Endodermal cell (in vitro differentiated cells): ENCODE measurements around the gene SLX4IP. TPM values are rescaled to one million over a fixed set of nuclear protein-coding genes. Genes with fewer than 3 reads are reported as not detected.

Source experiments
- DNase-seq: peaks from one replicate; pipeline ENCODE4 v3.0.0-alpha.2; 2017
- H3K27ac ChIP-seq: 2 replicates; pipeline ENCODE4 v1.5.1; 2013; ENCODE audit warnings: mild to moderate bottlenecking, low read depth, low read length, moderate library complexity
- H3K27me3 ChIP-seq: 2 replicates; pipeline ENCODE4 v1.6.1; 2013; ENCODE audit warnings: mild to moderate bottlenecking, low read length, moderate library complexity; ENCODE audit not compliant: insufficient read depth, control insufficient read depth, poor library complexity, severe bottlenecking
- H3K36me3 ChIP-seq: 2 replicates; pipeline ENCODE4 v1.7.0; 2013; ENCODE audit warnings: mild to moderate bottlenecking, low read length, moderate library complexity; ENCODE audit not compliant: control insufficient read depth, insufficient read depth
- H3K4me1 ChIP-seq: one replicate; pipeline ENCODE4 v1.7.0; 2013; ENCODE audit warnings: low read length; ENCODE audit not compliant: control insufficient read depth, insufficient read depth
- H3K4me3 ChIP-seq: 2 replicates; pipeline ENCODE4 v1.5.1; 2013; ENCODE audit warnings: mild to moderate bottlenecking, low read length, moderate library complexity
- H3K9ac ChIP-seq: 2 replicates; pipeline ENCODE4 v1.6.1; 2013; ENCODE audit warnings: mild to moderate bottlenecking, low read length, moderate library complexity; ENCODE audit not compliant: poor library complexity, severe bottlenecking; ENCODE audit errors: extremely low read depth
- H3K9me3 ChIP-seq: 2 replicates; pipeline ENCODE4 v1.6.1; 2013; ENCODE audit warnings: mild to moderate bottlenecking, low read length, moderate library complexity; ENCODE audit not compliant: control insufficient read depth
- H3K27ac Mint-ChIP-seq: 2 replicates; pipeline ENCODE4 v1.8.0; 2020; ENCODE audit warnings: mixed read lengths
- H3K27me3 Mint-ChIP-seq: 2 replicates; pipeline ENCODE4 v1.8.0; 2021; ENCODE audit warnings: mild to moderate bottlenecking, mixed read lengths; ENCODE audit not compliant: insufficient read depth
- H3K36me3 Mint-ChIP-seq: 2 replicates; pipeline ENCODE4 v1.8.0; 2020; ENCODE audit warnings: low read depth, mixed read lengths
- H3K4me1 Mint-ChIP-seq: 2 replicates; pipeline ENCODE4 v1.8.0; 2020; ENCODE audit warnings: mixed read lengths
- H3K4me3 Mint-ChIP-seq: 2 replicates; pipeline ENCODE4 v1.8.0; 2020; ENCODE audit warnings: mild to moderate bottlenecking, moderate library complexity, mixed read lengths
- H3K9me3 Mint-ChIP-seq: 2 replicates; pipeline ENCODE4 v1.8.0; 2020; ENCODE audit warnings: mild to moderate bottlenecking, mixed read lengths
- CTCF ChIP-seq: fragments of 200-600 bp; sonication (generic); conservative IDR thresholded peaks from 2 replicates; pipeline ENCODE4 v1.5.0; 2021; ENCODE audit warnings: antibody characterized with exemption, mild to moderate bottlenecking
- WGBS, 2 experiments: methylation state at CpG; one replicate each; pipeline versions ENCODE4 v1.1.5 to v1.1.7; 2013; ENCODE audit warnings: missing lambda C conversion rate in 2 of 2, mixed read lengths in 1 of 2; ENCODE audit not compliant: insufficient coverage in 1 of 2, insufficient read length in 1 of 2; 5-methylcytosine and 5-hydroxymethylcytosine counted together
- total RNA-seq, 2 donors: library from RNA; stranded (reverse); fragmentation: NEBNext Ultra II Directional in 1 of 2; extraction: Animal tissue kit (Norgen Biotek cat#: 25700) in 1 of 2; gene quantifications; 2 replicates in 1 of 2; 3 replicates in 1 of 2; pipeline ENCODE4 v1.2.1, GENCODE V29; 2021

SLX4IP gene
- total RNA-seq, 2 donors from 2014 or later: 9.2 to 9.5 TPM

- H3K4me1 ChIP-seq: peaks cover 5% of the 10 kb centered on the region
- H3K9me3 Mint-ChIP-seq: no peaks in the 10 kb centered on the region
- 0% methylated on average over 9 to 17 of the region's 17 CpGs for WGBS, 2 experiments
- peak overlapping the region; percentile 85 for H3K4me3 ChIP-seq
- H3K9me3 ChIP-seq: no peaks in the 10 kb centered on the region
- peak overlapping the region; percentile 94 for H3K27ac Mint-ChIP-seq
- H3K27me3 ChIP-seq: no peaks in the 10 kb centered on the region
- H3K36me3 ChIP-seq: no peaks in the 10 kb centered on the region
- no peaks in the 10 kb centered on the region for H3K27me3 Mint-ChIP-seq
- H3K27ac ChIP-seq: peak overlapping the region; percentile 84
- H3K4me3 Mint-ChIP-seq: peak overlapping the region; percentile 91
- peaks cover 28% of the 10 kb centered on the region for H3K4me1 Mint-ChIP-seq
- no peak for TF ChIP-seq CTCF
- peaks cover 3% of the 10 kb centered on the region for H3K36me3 Mint-ChIP-seq
- peak; percentile 97 for DNase-seq
- H3K9ac ChIP-seq: peak overlapping the region; percentile 82
Measured at GRCh38 chr20:10434467-10434831, 656 bp upstream of the SLX4IP start.

- Histone ChIP-seq H3K4me3 (peak overlapping the region; percentile 85), H3K27me3 (no peaks in the 10 kb centered on the region), H3K9ac (no peak overlapping the region), H3K4me1 (no peaks in the 10 kb centered on the region), H3K27ac (no peak overlapping the region), H3K9me3 (no peaks in the 10 kb centered on the region), H3K36me3 (no peaks in the 10 kb centered on the region)
- peaks cover 3% of the 10 kb centered on the region for H3K36me3 Mint-ChIP-seq
- no peak overlapping the region for H3K27ac Mint-ChIP-seq
- H3K4me1 Mint-ChIP-seq: peaks cover 17% of the 10 kb centered on the region
- peak overlapping the region; percentile 91 for H3K4me3 Mint-ChIP-seq
- H3K27me3 Mint-ChIP-seq: no peaks in the 10 kb centered on the region
- no peak for TF ChIP-seq CTCF
- H3K9me3 Mint-ChIP-seq: no peaks in the 10 kb centered on the region
- DNase-seq: no peak
- 88 to 95% methylated on average over 9 to 20 of the region's 20 CpGs for WGBS, 2 experiments
Measured at GRCh38 chr20:10436053-10436699, 1.1 kb downstream of the SLX4IP start.

GRCh38 chr20:10438217-10438616 is 3.1 kb downstream of the SLX4IP start:
- 97% methylated on average over 2 of the region's 4 CpGs; no CpG with 5 or more reads in 1 of the 2 experiments for WGBS, 2 experiments
- TF ChIP-seq CTCF: no peak

More at GRCh38 chr20:10438217-10438616, 3.1 kb downstream of the SLX4IP start:
- H3K27me3 Mint-ChIP-seq: no peaks in the 10 kb centered on the region
- no peaks in the 10 kb centered on the region for H3K27me3 ChIP-seq
- no peaks in the 10 kb centered on the region for H3K9me3 ChIP-seq
- no peaks in the 10 kb centered on the region for H3K4me1 ChIP-seq
- H3K9ac ChIP-seq: no peak overlapping the region
- H3K9me3 Mint-ChIP-seq: no peaks in the 10 kb centered on the region
- H3K4me3 ChIP-seq: no peak overlapping the region
- H3K27ac ChIP-seq: no peak overlapping the region
- H3K36me3 Mint-ChIP-seq: no peaks in the 10 kb centered on the region
- DNase-seq: no peak
- H3K27ac Mint-ChIP-seq: no peak overlapping the region
- H3K4me1 Mint-ChIP-seq: peaks cover 5% of the 10 kb centered on the region
- H3K4me3 Mint-ChIP-seq: no peak overlapping the region
- H3K36me3 ChIP-seq: no peaks in the 10 kb centered on the region
